Hepatocyte (in vitro differentiated cells): ENCODE results near the gene CHD9. TPM values are rescaled to one million over a fixed set of nuclear protein-coding genes. Genes with fewer than 3 reads are reported as not detected.

Source experiments
- DNase-seq: peaks from one replicate; pipeline ENCODE4 v3.0.0-alpha.2; 2016; ENCODE audit warnings: low spot score
- H2AFZ ChIP-seq: fragments of 200-600 bp; sonication (generic); 2 replicates; pipeline ENCODE4 v1.6.0; 2016; ENCODE audit warnings: antibody characterized with exemption, mild to moderate bottlenecking
- H3K27ac ChIP-seq: fragments of 200-600 bp; sonication (generic); 2 replicates; pipeline ENCODE4 v1.5.1; 2016; ENCODE audit warnings: mild to moderate bottlenecking
- H3K27me3 ChIP-seq: fragments of 200-600 bp; sonication (generic); 2 replicates; pipeline ENCODE4 v1.6.1; 2016
- H3K36me3 ChIP-seq: fragments of 200-600 bp; sonication (generic); replicated peaks from 2 replicates; pipeline ENCODE4 v1.5.1; 2016; ENCODE audit warnings: low read depth; ENCODE audit not compliant: insufficient read depth
- H3K4me1 ChIP-seq: fragments of 200-600 bp; sonication (generic); 2 replicates; pipeline ENCODE4 v1.5.1; 2016; ENCODE audit warnings: mild to moderate bottlenecking, moderate library complexity; ENCODE audit not compliant: insufficient read depth
- H3K4me2 ChIP-seq: fragments of 200-600 bp; sonication (generic); 2 replicates; pipeline ENCODE4 v1.6.0; 2016
- H3K4me3 ChIP-seq: fragments of 200-600 bp; sonication (generic); 2 replicates; pipeline ENCODE4 v1.5.1; 2016; ENCODE audit warnings: mild to moderate bottlenecking
- H3K79me2 ChIP-seq: fragments of 200-600 bp; sonication (generic); 2 replicates; pipeline ENCODE4 v1.6.0; 2017; ENCODE audit warnings: mild to moderate bottlenecking
- H3K9me2 ChIP-seq: fragments of 200-600 bp; sonication (generic); replicated peaks from 2 replicates; pipeline ENCODE4 v1.6.0; 2017; ENCODE audit warnings: mild to moderate bottlenecking; ENCODE audit not compliant: insufficient read depth
- H3K9me3 ChIP-seq: fragments of 200-600 bp; sonication (generic); 2 replicates; pipeline ENCODE4 v1.5.1; 2016; ENCODE audit warnings: low read depth, mild to moderate bottlenecking
- H4K20me1 ChIP-seq: fragments of 200-600 bp; sonication (generic); 2 replicates; pipeline ENCODE4 v1.6.0; 2016; ENCODE audit warnings: mild to moderate bottlenecking; ENCODE audit not compliant: insufficient read depth, poor library complexity, severe bottlenecking
- EZH2 ChIP-seq: fragments of 200-600 bp; sonication (generic); IDR thresholded peaks from 2 replicates; pipeline ENCODE4 v1.6.1; 2016; ENCODE audit warnings: antibody characterized with exemption, mild to moderate bottlenecking, borderline replicate concordance
- EZH2phosphoT487 ChIP-seq: fragments of 200-600 bp; sonication (generic); IDR thresholded peaks from one replicate; pipeline ENCODE4 v1.6.1; 2018; ENCODE audit warnings: antibody characterized with exemption, mild to moderate bottlenecking, low read depth, moderate library complexity; ENCODE audit not compliant: unreplicated experiment, severe bottlenecking
- WGBS: methylation state at CpG from one replicate; pipeline ENCODE4 v1.1.6; 2016; ENCODE audit warnings: low lambda C conversion rate; ENCODE audit errors: missing lambda C conversion rate; 5-methylcytosine and 5-hydroxymethylcytosine counted together
- polyA plus RNA-seq: library from polyadenylated mRNA; unstranded; fragments of >200 nt; fragmentation: Nextera tagmentation; extraction: Ambion mirVana; gene quantifications from 2 replicates; pipeline ENCODE4 v1.2.1, GENCODE V29; 2016
- total RNA-seq: library from RNA; depleted of rRNA; stranded (reverse); fragments of >200 nt; gene quantifications from 2 replicates; pipeline ENCODE4 v1.2.3, GENCODE V29; 2014
- TF ChIP-seq, protein P1 (sequence below): fragments of 200-600 bp; sonication (generic); IDR thresholded peaks from 2 replicates; pipeline ENCODE4 v1.5.1; 2016; ENCODE audit warnings: antibody characterized with exemption, mild to moderate bottlenecking; ENCODE audit not compliant: poor library complexity

Gene CHD9
- total and polyA plus RNA-seq, 2 experiments from 2014 or later, result 54.9 to 68.2 TPM

DNA sequence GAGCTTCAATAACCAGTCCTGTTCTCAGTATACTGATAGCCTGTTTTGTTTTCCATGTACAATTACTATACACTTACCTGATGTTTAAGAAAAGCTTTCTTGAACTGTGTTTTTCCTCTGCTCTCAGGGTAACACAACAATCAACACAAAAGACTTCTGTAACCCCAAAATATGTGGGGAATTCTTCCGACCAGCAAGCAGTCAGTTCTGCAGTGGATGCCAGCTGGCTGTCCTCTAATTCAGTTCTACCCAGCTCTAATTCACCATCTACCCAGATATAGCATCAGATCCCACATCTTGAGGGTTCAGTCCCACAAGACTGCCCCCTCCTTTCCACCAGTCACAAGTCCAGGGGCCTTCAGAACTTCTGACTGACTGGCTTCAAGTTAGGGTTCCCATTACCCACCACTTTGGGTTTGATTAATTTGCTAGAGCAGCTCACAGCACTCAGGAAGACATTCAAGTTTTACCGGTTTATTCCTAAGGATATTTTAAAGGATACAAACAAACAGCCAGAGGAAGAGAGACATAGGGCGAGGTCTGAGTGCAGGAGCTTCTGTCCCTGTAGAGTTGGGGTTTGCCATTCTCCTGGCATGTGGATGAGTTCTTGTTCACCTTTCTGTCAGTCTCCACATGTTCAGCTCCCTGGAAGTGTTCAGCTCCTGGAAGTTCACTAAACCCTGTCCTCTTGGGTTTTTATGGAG is 178.2 kb downstream of the CHD9 start:
- Histone ChIP-seq H3K4me2 (no peak overlapping the region), H3K79me2 (no peaks in the 10 kb centered on the region), H3K27me3 (no peaks in the 10 kb centered on the region), H3K27ac (no peak overlapping the region), H3K9me2 (no peaks in the 10 kb centered on the region), H4K20me1 (no peaks in the 10 kb centered on the region), H3K9me3 (no peaks in the 10 kb centered on the region), H2AFZ (no peak overlapping the region), H3K4me3 (no peak overlapping the region), H3K4me1 (no peaks in the 10 kb centered on the region), H3K36me3 (no peaks in the 10 kb centered on the region)
- DNase-seq, result no peak
- 97% methylated on average over 3 of the region's 3 CpGs for WGBS
- TF ChIP-seq EZH2, result no peak
- TF ChIP-seq, protein P1, sequence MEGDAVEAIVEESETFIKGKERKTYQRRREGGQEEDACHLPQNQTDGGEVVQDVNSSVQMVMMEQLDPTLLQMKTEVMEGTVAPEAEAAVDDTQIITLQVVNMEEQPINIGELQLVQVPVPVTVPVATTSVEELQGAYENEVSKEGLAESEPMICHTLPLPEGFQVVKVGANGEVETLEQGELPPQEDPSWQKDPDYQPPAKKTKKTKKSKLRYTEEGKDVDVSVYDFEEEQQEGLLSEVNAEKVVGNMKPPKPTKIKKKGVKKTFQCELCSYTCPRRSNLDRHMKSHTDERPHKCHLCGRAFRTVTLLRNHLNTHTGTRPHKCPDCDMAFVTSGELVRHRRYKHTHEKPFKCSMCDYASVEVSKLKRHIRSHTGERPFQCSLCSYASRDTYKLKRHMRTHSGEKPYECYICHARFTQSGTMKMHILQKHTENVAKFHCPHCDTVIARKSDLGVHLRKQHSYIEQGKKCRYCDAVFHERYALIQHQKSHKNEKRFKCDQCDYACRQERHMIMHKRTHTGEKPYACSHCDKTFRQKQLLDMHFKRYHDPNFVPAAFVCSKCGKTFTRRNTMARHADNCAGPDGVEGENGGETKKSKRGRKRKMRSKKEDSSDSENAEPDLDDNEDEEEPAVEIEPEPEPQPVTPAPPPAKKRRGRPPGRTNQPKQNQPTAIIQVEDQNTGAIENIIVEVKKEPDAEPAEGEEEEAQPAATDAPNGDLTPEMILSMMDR, result no peak
- TF ChIP-seq EZH2phosphoT487, result no peak

DNA sequence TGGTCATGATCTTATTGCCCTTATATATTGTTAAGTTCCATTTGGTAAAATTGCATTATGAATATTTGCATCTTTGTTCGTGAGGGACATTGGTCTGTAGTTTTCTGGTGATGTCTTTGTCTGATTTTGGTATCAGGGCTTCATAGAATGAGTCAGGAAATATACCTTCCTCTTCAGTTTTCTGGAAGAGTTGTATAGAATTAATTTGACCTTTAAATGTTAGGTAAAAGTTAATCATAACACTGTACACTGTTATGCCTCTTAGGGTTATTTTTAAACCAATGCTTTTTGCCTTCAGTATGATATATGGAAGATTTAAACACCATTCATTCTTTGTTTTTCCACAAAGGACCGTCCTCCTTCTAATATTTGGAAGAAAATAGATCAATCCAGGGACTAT is 180.0 kb downstream of the CHD9 start:
- Histone ChIP-seq H3K9me2 (no peaks in the 10 kb centered on the region), H3K4me3 (no peak overlapping the region), H3K4me1 (no peaks in the 10 kb centered on the region), H3K9me3 (no peaks in the 10 kb centered on the region), H3K27me3 (no peaks in the 10 kb centered on the region), H3K79me2 (no peaks in the 10 kb centered on the region), H3K36me3 (no peaks in the 10 kb centered on the region), H2AFZ (no peak overlapping the region), H3K4me2 (no peak overlapping the region), H3K27ac (no peak overlapping the region), H4K20me1 (no peaks in the 10 kb centered on the region)
- no peak for DNase-seq
- 97% methylated on average over 2 of the region's 2 CpGs for WGBS
- TF ChIP-seq EZH2phosphoT487 (no peak), EZH2 (no peak)
- TF ChIP-seq, protein P1, result no peak

DNA sequence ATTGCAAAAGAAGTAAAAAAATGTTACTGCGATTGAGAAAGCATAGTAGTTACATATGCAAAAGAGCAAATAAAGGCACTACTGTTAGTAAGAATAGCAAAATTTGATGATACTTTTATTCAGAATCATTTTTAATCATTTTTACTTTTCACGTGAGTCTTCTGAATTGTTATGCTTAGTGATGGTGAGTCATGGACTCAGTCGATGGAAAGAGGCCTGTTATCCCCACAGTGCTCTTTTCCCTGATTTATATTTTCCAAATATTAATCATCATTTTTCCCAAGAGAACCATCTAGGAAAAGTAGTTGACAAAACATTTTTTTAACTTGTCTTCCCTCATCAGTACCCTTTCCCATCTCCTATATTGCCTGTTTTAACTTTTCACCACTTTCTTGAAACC is 181.1 kb downstream of the CHD9 start:
- Histone ChIP-seq H3K9me2 (no peaks in the 10 kb centered on the region), H3K9me3 (no peaks in the 10 kb centered on the region), H3K27ac (no peak overlapping the region), H3K4me3 (no peak overlapping the region), H2AFZ (no peak overlapping the region), H3K36me3 (no peaks in the 10 kb centered on the region), H3K27me3 (no peaks in the 10 kb centered on the region), H3K4me1 (no peaks in the 10 kb centered on the region), H3K4me2 (no peak overlapping the region), H4K20me1 (no peaks in the 10 kb centered on the region), H3K79me2 (no peaks in the 10 kb centered on the region)
- 93% methylated on average over 3 of the region's 3 CpGs for WGBS
- TF ChIP-seq, protein P1, result no peak
- TF ChIP-seq EZH2phosphoT487 (no peak), EZH2 (no peak)
- DNase-seq, result no peak
